Mammary epithelial cell (primary cell): Measurements from ENCODE around the gene EEIG2.

Experiments used
- EZH2 ChIP-seq: IDR thresholded peaks from 2 replicates; pipeline ENCODE4 v1.6.1; 2012; ENCODE audit warnings: low read length, inconsistent platforms, borderline replicate concordance
- TF ChIP-seq, protein P1 (sequence below), 2 donors: IDR thresholded peaks in 1 of 2; conservative IDR thresholded peaks in 1 of 2; 2 replicates each; pipeline ENCODE4 v1.5.1; 2011 to 2012; ENCODE audit warnings: inconsistent platforms in 2 of 2, low read length in 2 of 2, mild to moderate bottlenecking in 2 of 2, control low read depth in 1 of 2, low read depth in 1 of 2; ENCODE audit not compliant: insufficient read depth in 1 of 2; ENCODE audit errors: extremely low read depth in 1 of 2

DNA sequence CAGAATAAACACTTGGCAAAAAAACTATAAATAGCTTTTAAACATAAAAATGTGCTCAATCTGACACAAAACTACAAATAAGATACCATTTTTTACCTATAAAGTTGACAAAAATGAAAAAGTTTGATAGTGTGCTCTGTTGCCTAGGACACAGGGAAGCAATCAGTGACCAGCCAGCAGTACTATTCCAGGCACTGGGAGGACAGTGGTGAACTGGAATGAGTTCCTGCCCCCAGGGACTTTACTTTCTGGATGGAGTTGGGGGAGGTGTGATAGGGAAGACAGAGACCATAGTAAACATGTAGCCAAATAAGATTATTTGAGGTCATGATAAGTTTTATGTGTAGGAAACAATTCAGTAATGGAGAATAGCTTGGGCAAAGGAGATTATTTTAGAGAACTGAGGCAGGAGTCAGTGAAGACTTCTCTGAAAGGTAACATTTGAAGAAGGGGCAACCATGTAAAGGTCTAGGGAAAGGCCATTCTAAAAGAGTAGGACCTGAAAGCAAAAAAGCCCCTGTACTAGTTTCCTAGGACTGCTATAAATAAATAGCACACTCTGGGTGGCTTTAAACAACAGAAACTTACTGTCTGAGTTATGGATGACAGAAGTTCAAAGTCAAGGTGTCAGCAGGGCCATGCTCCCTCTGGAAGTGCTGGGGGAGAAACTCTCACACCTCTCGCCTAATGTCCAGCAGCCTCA lies 42.0 kb downstream of the EEIG2 start:
- TF ChIP-seq, protein P1, sequence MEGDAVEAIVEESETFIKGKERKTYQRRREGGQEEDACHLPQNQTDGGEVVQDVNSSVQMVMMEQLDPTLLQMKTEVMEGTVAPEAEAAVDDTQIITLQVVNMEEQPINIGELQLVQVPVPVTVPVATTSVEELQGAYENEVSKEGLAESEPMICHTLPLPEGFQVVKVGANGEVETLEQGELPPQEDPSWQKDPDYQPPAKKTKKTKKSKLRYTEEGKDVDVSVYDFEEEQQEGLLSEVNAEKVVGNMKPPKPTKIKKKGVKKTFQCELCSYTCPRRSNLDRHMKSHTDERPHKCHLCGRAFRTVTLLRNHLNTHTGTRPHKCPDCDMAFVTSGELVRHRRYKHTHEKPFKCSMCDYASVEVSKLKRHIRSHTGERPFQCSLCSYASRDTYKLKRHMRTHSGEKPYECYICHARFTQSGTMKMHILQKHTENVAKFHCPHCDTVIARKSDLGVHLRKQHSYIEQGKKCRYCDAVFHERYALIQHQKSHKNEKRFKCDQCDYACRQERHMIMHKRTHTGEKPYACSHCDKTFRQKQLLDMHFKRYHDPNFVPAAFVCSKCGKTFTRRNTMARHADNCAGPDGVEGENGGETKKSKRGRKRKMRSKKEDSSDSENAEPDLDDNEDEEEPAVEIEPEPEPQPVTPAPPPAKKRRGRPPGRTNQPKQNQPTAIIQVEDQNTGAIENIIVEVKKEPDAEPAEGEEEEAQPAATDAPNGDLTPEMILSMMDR (conservative IDR thresholded peaks at IDR 0.05 in 1 of 2, IDR thresholded peaks at IDR 0.05 in 1 of 2; ENCODE audit: extremely low read depth in 1 of 2, insufficient read depth in 1 of 2, low read depth in 1 of 2, low read length in 2 of 2), result no peak
- TF ChIP-seq EZH2, result no peak
